ENCODE results near the gene CDCA7L.

Gene CDCA7L

DNA sequence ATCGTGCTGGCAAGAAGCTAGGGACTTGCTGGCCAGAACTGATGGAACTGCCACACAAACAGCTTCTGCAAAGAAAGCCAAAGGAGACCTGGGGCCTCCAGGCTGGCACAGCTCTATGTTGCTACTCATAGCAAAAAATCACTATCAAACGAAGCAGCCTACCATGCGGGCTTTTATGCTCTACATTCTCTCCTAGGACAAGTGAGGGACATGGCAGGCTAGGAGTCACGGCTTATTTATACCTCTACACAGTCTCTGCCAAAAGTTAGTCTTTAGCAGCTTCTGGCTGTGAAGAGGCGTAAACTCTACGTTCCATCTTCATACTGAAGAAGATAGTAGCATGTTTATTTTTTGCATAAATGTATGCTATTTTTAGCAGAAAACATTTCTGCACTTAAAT is 35.4 kb downstream of the CDCA7L start:
- no peaks in the 10 kb centered on the region; the same call in 1 of the 2 replicates for H3K36me3 ChIP-seq (replicated peaks; ENCODE audit: insufficient read depth, low read length)
- no peaks in the 10 kb centered on the region for H3F3A ChIP-seq (ENCODE audit: insufficient read depth, low read length)
- no peak overlapping the region for H2AFZ ChIP-seq (ENCODE audit: low read length)
- no peak overlapping the region for H3K9ac ChIP-seq (ENCODE audit: low read length)
- no peak overlapping the region for H3K4me3 ChIP-seq (ENCODE audit: low read length)
- no peaks in the 10 kb centered on the region for H4K20me1 ChIP-seq (ENCODE audit: insufficient read depth, low read length)
- no peaks in the 10 kb centered on the region for H3K4me1 ChIP-seq (ENCODE audit: low read length)
- no peaks in the 10 kb centered on the region for H3K9me3 ChIP-seq (replicated peaks; ENCODE audit: insufficient read depth, low read length)
- H3K4me2 ChIP-seq (ENCODE audit: low read depth, low read length), result no peak overlapping the region
- H3K27ac ChIP-seq (ENCODE audit: low read length), result no peak overlapping the region
- H3K9me2 ChIP-seq (replicated peaks; ENCODE audit: insufficient read depth, low read length), result no peaks in the 10 kb centered on the region
- DNase-seq, result no peak
- H3K79me2 ChIP-seq (ENCODE audit: low read length), result peaks cover 9% of the 10 kb centered on the region
- TF ChIP-seq, protein P1, sequence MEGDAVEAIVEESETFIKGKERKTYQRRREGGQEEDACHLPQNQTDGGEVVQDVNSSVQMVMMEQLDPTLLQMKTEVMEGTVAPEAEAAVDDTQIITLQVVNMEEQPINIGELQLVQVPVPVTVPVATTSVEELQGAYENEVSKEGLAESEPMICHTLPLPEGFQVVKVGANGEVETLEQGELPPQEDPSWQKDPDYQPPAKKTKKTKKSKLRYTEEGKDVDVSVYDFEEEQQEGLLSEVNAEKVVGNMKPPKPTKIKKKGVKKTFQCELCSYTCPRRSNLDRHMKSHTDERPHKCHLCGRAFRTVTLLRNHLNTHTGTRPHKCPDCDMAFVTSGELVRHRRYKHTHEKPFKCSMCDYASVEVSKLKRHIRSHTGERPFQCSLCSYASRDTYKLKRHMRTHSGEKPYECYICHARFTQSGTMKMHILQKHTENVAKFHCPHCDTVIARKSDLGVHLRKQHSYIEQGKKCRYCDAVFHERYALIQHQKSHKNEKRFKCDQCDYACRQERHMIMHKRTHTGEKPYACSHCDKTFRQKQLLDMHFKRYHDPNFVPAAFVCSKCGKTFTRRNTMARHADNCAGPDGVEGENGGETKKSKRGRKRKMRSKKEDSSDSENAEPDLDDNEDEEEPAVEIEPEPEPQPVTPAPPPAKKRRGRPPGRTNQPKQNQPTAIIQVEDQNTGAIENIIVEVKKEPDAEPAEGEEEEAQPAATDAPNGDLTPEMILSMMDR (IDR thresholded peaks at IDR 0.05; ENCODE audit: low read length), result no peak
- no peak for TF ChIP-seq EZH2phosphoT487 (IDR thresholded peaks at IDR 0.05; ENCODE audit: low read length)
- no peaks in the 10 kb centered on the region for H3K27me3 ChIP-seq (replicated peaks; ENCODE audit: insufficient read depth, low read length)

DNA sequence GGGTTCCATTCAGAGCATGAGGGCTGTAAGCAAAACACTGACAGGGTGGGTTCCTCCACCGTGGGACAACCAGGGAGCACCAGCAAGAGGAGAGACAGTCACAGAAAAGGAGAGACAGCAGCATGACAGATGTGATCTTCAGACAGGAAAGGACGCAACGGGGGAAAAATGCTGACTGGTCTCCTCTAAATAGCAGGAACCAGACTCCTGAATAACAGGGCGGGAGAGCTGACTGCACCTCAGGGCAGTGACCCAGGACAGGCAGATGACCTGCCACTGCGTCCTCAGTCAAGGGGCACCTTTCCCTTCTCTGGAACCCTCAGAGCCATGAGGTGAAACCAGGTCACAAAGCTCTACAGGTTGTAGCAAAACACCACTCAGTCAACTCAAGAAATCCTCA is 37.0 kb downstream of the CDCA7L start:
- H3K9me3 ChIP-seq (replicated peaks; ENCODE audit: insufficient read depth, low read length), result no peaks in the 10 kb centered on the region
- H3K9me2 ChIP-seq (replicated peaks; ENCODE audit: insufficient read depth, low read length), result no peaks in the 10 kb centered on the region
- H3K36me3 ChIP-seq (replicated peaks; ENCODE audit: insufficient read depth, low read length), result no peaks in the 10 kb centered on the region; the same call in 1 of the 2 replicates
- H2AFZ ChIP-seq (ENCODE audit: low read length), result no peak overlapping the region
- peaks cover 5% of the 10 kb centered on the region for H3K79me2 ChIP-seq (ENCODE audit: low read length)
- H3K9ac ChIP-seq (ENCODE audit: low read length), result no peak overlapping the region
- DNase-seq, result no peak
- H3K4me1 ChIP-seq (ENCODE audit: low read length), result no peaks in the 10 kb centered on the region
- H3K27ac ChIP-seq (ENCODE audit: low read length), result no peak overlapping the region
- no peak overlapping the region for H3K4me3 ChIP-seq (ENCODE audit: low read length)
- H3K4me2 ChIP-seq (ENCODE audit: low read depth, low read length), result no peak overlapping the region
- H3F3A ChIP-seq (ENCODE audit: insufficient read depth, low read length), result no peaks in the 10 kb centered on the region
- TF ChIP-seq EZH2 (optimal IDR thresholded peaks at IDR 0.05; ENCODE audit: low read depth, low read length), result no peak
- TF ChIP-seq, protein P1 (IDR thresholded peaks at IDR 0.05; ENCODE audit: low read length), result no peak
- no peak for TF ChIP-seq EZH2phosphoT487 (IDR thresholded peaks at IDR 0.05; ENCODE audit: low read length)
- H4K20me1 ChIP-seq (ENCODE audit: insufficient read depth, low read length), result no peaks in the 10 kb centered on the region
- no peaks in the 10 kb centered on the region for H3K27me3 ChIP-seq (replicated peaks; ENCODE audit: insufficient read depth, low read length)

DNA sequence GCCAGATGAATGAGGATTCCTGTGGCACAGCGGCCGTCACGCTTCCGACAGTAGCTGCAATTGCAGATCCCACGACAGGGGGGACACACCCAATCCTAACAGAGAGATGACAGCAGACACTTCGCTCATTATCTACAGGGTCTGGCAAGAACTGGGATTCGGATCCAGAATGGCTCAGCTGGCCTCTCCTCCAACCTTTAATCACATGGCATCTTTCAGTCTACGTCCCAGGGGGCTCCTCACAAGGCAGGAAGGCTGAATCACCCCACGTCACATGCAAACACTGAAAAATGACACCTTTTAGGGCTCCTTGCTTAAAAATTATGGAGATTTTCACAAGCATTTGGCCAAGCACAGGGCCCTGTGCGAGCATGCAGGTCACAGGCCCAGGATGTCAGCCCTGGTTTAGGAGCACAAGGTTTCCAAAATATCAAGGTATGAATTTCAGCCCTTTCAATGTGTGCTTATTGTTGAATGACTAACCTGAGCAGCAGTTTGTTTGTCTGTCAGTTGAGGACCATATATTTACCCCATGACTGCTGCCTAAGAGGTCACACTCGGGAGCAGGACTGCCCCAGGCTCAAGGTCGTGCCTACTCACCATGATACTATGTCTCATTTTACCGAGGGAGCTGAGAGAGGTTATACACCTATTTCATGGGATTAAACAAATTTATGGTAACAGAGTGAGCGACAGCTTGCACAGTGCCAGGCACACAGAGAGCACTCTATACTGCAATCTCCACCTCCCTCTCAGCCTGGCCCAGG is 42.5 kb downstream of the CDCA7L start:
- H3K27ac ChIP-seq (ENCODE audit: low read length), result no peak overlapping the region
- no peak overlapping the region for H3K4me3 ChIP-seq (ENCODE audit: low read length)
- peaks cover 5% of the 10 kb centered on the region for H3K36me3 ChIP-seq (replicated peaks; ENCODE audit: insufficient read depth, low read length)

More for the DNA sequence above, 42.5 kb downstream of the CDCA7L start:
- H3K79me2 ChIP-seq (ENCODE audit: low read length), result no peaks in the 10 kb centered on the region
- no peak for DNase-seq
- peaks cover 7% of the 10 kb centered on the region for H3F3A ChIP-seq (ENCODE audit: insufficient read depth, low read length)
- H3K9me2 ChIP-seq (replicated peaks; ENCODE audit: insufficient read depth, low read length), result no peaks in the 10 kb centered on the region
- no peak overlapping the region for H2AFZ ChIP-seq (ENCODE audit: low read length)
- no peaks in the 10 kb centered on the region for H3K9me3 ChIP-seq (replicated peaks; ENCODE audit: insufficient read depth, low read length)
- TF ChIP-seq EZH2 (optimal IDR thresholded peaks at IDR 0.05; ENCODE audit: low read depth, low read length) (no peak), EZH2phosphoT487 (IDR thresholded peaks at IDR 0.05; ENCODE audit: low read length) (no peak)
- TF ChIP-seq, protein P1 (IDR thresholded peaks at IDR 0.05; ENCODE audit: low read length), result no peak
- no peak overlapping the region for H3K4me2 ChIP-seq (ENCODE audit: low read depth, low read length)
- H3K27me3 ChIP-seq (replicated peaks; ENCODE audit: insufficient read depth, low read length), result no peaks in the 10 kb centered on the region
- no peak overlapping the region for H3K9ac ChIP-seq (ENCODE audit: low read length)
- peaks cover 7% of the 10 kb centered on the region for H3K4me1 ChIP-seq (ENCODE audit: low read length)
- H4K20me1 ChIP-seq (ENCODE audit: insufficient read depth, low read length), result no peaks in the 10 kb centered on the region
